HPDE6-E6E7 (cell line): ENCODE data around the gene SLC35E2B.
"Not testable (repeated sequence)": the region's sequence is repeated elsewhere in the genome, so short reads cannot be mapped to it uniquely, and the experiment has no call there.

Experiments used
- DNase-seq: peaks from one replicate; pipeline ENCODE4 v3.0.0; 2011; ENCODE audit warnings: missing footprints; ENCODE audit errors: extremely low spot score

SLC35E2B gene

DNA sequence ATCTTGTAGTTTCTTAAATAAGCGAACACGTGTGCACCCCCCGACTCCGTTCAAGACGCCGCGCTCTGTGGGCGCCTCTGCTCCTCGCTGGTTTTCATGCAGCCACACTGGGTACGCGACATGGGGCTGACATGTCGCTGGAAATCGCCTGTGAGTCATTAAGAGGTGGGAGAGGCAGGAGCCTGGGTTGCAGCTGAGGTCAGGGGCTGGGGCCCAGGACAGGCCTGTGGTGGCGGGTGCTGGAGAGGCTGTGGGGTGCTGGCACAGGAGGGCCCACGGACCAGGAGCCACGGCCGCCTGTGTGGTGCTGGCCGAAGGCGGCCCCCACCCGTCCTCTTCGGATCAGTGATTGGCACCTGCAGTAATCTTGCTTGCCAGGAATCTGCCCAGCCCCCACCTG, 17.8 kb downstream of the SLC35E2B start:
- not testable (repeated sequence) for DNase-seq

DNA sequence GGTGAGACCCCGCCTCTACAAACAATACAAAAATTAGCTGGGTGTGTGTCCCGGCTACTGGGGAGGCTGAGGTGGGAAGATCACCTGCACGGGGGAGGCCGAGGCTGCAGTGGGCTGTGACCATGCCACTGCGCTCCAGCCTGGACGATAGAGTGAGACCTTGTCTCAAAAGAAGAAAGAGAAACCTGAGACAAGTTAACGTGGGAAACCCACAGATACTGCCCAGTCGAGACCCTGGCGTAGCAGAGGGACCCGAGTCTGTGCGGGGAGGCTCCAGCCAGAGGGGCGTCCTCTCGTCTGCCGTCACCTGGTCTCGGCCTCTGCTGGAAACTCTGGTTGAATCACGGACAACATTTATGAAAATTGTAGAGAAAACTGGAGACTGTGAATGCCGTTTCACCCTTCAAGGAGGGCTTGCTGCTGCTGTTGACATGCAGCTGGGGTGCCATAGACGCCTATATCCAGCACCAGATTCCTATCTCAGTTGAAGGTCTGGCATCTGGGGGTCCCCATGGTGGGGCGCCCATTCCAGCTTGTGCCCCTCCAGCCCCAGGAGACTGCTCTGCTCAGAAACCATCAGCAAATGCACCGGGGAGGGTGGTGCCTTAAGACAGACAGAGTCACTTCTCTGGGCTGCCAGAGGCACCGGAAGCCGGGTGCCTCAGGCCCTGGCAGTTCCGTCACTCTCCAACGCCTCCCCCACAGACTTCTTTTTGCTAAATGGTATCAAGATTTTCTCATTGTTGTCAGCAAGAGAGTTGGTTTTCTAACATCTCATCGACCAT, 20.2 kb downstream of the SLC35E2B start:
- DNase-seq, result no peak

- DNase-seq, result no peak
Observed at GRCh38 chr1:1671365-1672119, 21.1 kb downstream of the SLC35E2B start.

DNA sequence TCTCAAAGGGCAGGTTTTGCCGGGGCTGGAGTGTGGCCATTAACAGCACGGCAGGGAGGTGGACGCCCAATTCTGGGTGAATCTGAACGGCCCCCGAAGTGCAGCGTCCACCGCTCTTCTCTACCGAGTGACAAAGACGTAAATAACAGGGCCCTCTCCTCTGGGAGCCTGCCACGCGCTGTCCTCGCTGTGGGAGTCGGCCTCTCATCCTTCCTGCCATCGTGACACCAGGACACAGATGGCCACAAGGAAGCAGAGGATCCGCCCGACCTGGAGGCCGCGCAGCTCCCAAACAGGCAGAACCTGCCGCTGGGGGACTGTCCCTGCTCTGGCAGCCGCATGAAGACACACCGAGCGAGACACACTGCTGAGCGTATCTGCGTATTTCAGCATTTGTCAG, 21.7 kb downstream of the SLC35E2B start:
- no peak for DNase-seq

- DNase-seq, result no peak
Observed at GRCh38 chr1:1669468-1670440, 22.8 kb downstream of the SLC35E2B start.

- DNase-seq, result no peak
Observed at GRCh38 chr1:1666526-1666925, 26.1 kb downstream of the SLC35E2B start.

DNA sequence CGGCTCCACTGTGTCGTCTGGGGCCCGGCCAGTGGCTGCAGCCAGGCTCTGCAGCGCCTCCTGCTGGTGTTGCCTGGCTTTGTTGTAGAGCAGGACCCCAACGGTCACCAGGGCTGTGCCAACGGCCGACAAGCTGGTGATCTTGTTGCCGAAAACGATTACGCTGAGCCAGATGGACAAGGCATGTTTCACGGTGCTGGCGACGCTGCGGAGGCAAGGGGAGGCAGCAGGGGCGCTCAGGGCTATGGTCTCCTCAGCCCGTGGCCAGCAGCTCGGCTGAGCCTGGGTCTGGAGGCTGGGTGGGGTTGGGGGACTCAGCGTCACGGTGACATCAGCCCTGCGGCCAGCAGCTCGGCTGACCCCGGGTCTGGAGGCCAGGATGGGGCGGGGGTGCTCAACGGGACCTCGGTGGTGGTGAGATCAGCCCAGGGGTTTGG, 26.8 kb downstream of the SLC35E2B start:
- no peak for DNase-seq

- no peak for DNase-seq
Observed at GRCh38 chr1:1664941-1665814, 27.4 kb downstream of the SLC35E2B start.

DNA sequence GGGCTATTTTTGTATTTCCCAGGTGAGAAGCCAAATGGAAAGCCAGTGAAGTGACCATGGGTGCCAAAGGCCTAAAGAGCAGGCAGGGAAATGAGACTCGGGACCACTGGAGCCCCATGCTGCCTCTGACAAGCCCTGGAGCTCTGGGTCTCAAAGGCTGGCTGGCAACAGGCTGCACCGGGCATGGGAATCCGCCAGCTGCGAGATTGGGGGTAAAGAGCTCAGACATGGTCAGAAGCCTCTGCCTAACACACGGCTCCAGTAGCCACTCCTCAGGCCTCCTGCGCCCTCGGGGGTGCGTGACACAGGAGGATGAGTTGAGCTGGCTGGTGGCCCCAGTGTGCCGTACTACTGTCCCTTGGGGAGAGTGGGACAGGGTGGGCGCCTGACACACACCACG, 28.3 kb downstream of the SLC35E2B start:
- DNase-seq, result not testable (repeated sequence)

DNA sequence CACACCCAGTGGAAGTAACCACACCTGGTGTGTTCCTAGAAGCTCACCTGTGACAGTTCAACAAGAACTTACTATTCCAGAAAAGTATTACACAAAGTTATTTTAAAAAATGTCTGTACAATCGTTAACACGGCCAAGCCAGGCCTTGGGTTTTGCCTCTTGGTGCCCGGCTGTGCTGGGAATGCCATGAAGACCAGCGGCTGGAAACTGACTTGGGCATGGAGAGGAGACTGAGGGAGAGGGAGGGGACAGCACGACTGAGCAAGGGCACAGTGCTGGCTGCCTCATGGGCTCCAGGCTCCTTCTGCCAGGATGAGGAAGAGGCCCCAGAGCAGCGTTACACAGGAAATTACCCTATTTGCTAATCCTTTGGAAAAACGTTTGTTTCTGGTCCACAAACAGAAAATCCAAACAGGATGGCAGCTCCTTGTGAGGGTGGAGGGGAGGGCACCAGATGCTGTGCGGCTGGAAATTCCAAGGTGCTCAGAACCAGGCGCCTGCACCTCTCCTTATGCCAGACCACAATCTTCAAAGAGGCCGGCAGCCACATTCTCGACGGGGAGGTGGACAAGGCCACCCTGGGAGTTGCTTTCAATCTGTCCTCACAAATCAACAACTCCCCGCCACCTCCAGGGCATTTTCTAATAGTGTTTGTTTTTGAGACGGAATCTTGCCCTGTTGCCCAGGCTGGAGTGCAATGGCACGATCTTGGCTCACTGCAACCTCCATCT, 29.6 kb downstream of the SLC35E2B start:
- not testable (repeated sequence) for DNase-seq

- not testable (repeated sequence) for DNase-seq
Observed at GRCh38 chr1:1662392-1662791, 30.2 kb downstream of the SLC35E2B start.

DNA sequence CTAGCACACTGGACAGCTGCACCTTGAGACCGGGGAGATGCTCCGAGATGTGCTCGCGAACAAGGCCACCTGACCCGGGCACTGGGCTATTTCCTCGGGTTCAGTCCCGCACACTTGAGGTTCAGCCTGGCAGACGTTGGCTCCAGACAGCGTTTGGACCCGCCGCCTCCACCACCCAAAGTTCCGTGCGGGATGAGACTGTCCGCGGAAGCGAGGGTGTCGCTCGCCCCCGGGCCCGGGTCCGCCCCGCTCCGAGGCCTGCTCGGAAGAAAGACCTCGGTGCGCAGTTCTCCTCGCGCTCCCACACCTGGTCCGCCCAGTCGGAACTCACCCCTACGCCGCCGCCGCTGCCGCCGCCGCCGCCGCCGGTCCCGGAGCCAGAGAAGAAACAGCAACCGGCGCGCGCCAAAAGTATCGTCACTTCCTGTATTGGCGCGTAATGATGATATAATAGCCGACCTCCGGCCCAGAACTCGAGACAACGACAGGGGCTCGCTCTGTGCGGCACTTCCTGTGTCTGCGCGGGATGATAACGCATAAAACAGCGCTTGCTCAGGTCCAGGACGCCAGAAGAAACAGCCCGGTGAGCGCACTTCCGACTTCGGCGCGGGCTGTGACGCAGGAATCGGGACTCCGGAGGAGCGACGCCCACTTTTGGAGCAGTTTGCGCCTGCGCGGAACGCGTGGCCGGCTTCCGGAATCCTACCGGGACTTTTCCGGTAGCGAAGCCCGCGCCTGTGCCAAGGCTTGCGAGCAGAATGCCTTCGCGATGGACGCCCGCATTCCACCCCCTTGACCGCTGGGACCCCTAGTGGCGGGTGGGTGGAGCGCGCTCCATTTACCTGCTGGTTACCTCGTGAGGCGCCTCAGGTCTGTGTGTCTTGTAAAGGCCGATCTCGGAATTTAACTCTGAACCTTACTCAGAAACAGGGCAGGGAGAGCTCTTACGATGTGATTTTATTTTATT, 33.7 kb downstream of the SLC35E2B start, which contains the start of gene CDK11B:
TSS of gene CDK11B (minus strand) at position 422 of the 967 bp plus-strand sequence. CDS start 1,519 bp downstream, outside the sequence.
- peak; percentile 76 for DNase-seq

DNA sequence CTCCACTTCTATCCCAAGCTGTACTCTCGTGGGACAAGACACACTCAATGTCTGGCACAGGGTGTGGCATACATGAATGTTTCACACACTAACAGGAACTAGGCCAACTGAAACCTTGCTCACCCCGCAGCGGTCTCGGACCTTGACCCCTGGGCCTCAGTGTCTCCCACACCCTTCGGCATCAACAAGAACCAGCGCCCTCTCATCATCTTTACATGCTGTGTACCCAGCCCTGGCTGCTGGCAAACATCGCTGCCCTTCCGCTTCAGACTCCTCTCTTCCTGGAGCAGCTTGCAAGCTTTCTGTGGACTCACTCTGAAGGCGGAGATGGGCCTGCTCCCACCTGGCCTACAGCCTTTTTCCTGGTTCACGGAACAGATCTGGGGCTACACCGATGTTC, 44.3 kb downstream of the SLC35E2B start:
- DNase-seq, result not testable (repeated sequence)

GRCh38 chr1:1647567-1648241, 44.9 kb downstream of the SLC35E2B start:
- DNase-seq, result not testable (repeated sequence)

GRCh38 chr1:1646326-1646725, 46.3 kb downstream of the SLC35E2B start:
- not testable (repeated sequence) for DNase-seq

DNA sequence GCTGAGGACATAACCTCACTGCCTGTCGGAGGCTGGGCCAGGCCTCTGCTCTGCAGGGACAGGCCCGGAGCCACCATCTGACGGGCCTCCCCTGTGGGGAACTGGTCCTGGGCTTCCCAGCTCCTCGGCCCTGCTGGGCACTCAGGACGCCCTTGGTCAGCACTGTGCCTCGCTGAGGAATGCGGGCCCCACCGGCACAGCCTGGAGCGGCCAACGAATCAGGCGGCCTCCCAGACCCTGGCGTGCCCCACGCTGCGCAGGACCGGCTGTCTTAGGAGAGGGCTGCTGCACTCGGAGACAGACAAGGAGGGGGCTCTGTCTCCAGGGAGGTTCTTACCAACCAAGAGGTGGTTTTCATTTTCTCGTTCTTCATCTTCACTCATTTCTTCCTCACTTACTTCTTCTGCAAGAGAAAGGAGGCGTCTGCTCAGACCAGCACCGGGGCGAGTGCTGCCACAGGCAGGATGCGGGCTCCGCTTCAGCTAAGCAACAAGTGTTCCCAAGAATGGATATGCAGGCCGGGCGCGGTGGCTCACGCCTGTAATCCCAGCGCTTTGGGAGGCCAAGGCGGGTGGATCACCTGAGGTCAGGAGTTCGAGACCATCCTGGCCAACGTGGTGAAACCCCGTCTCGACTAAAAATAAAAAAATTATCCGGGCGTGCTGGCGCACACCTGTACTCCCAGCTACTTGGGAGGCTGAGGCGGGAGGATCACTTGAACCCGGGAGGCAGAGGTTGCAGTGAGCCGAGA, 51.7 kb downstream of the SLC35E2B start:
- not testable (repeated sequence) for DNase-seq

DNA sequence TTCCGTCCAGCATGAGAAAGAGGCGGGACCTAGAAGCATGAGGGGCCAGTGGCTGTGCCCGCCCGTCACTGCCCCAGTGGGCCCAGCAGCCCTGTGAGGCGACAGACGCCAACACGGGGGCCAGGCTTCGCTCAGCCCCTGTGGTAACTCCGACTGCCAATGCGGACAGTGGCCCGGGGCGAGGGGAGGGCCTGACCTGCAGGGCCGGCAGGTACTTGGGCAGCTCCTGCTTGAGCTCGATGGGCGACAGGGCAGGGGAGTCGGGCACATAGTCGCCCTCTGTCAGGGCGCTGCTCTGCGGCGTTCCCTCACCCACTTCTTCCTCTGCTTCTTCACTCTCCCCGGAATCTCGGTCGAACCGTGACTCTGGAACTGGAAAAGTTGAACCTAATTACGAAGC, 52.5 kb downstream of the SLC35E2B start:
- DNase-seq, result not testable (repeated sequence)
